Central memory CD8-positive, alpha-beta T cell (primary cell): ENCODE measurements around the gene PEX14.

Source experiments
- ATAC-seq: fragments of 150-1000 bp; cut with Tn5 transposase; replicated peaks from 2 replicates; pipeline ENCODE4 v1.10.0; 2022; ENCODE audit warnings: mild to moderate bottlenecking, moderate FRiP score, moderate number of reproducible peaks; ENCODE audit not compliant: poor library complexity, severe bottlenecking; ENCODE audit errors: extremely low read depth
- DNase-seq, 2 donors: peaks; one replicate each; pipeline ENCODE4 v3.0.0; 2021; ENCODE audit warnings: low spot score in 2 of 2
- H3K27ac Mint-ChIP-seq: one replicate; pipeline ENCODE4 v1.8.0; 2022; ENCODE audit warnings: low read depth, mild to moderate bottlenecking, moderate library complexity, mixed read lengths
- H3K27me3 Mint-ChIP-seq: one replicate; pipeline ENCODE4 v1.8.0; 2022; ENCODE audit warnings: mixed read lengths
- H3K36me3 Mint-ChIP-seq: one replicate; pipeline ENCODE4 v1.8.0; 2022; ENCODE audit warnings: mild to moderate bottlenecking, moderate library complexity, mixed read lengths; ENCODE audit not compliant: insufficient read depth
- H3K4me1 Mint-ChIP-seq: one replicate; pipeline ENCODE4 v1.8.0; 2022; ENCODE audit warnings: mixed read lengths
- H3K4me3 Mint-ChIP-seq: one replicate; pipeline ENCODE4 v1.8.0; 2022; ENCODE audit warnings: mild to moderate bottlenecking, moderate library complexity, mixed read lengths
- H3K9me3 Mint-ChIP-seq: one replicate; pipeline ENCODE4 v1.8.0; 2022; ENCODE audit warnings: mixed read lengths

PEX14 gene

GRCh38 chr1:10628685-10629084, 153.9 kb downstream of the PEX14 start:
- DNase-seq (no peak), ATAC-seq (no peak)
- peaks cover 10% of the 10 kb centered on the region for H3K36me3 Mint-ChIP-seq
- H3K4me1 Mint-ChIP-seq, result no peaks in the 10 kb centered on the region
- H3K9me3 Mint-ChIP-seq, result no peaks in the 10 kb centered on the region
- no peaks in the 10 kb centered on the region for H3K27me3 Mint-ChIP-seq
- no peak overlapping the region for H3K27ac Mint-ChIP-seq
- H3K4me3 Mint-ChIP-seq, result no peak overlapping the region

- Mint-ChIP-seq H3K27me3 (no peaks in the 10 kb centered on the region), H3K4me1 (no peaks in the 10 kb centered on the region), H3K36me3 (peaks cover 10% of the 10 kb centered on the region), H3K9me3 (no peaks in the 10 kb centered on the region), H3K4me3 (no peak overlapping the region), H3K27ac (no peak overlapping the region)
- DNase-seq, result no peak
- ATAC-seq, result no peak
These were observed 154.5 kb downstream of the PEX14 start for GRCh38 chr1:10629091-10629815.

- H3K27me3 Mint-ChIP-seq, result no peaks in the 10 kb centered on the region
- peaks cover 10% of the 10 kb centered on the region for H3K36me3 Mint-ChIP-seq
- no peak for ATAC-seq
- DNase-seq, result no peak
- H3K4me3 Mint-ChIP-seq, result no peak overlapping the region
- no peak overlapping the region for H3K27ac Mint-ChIP-seq
- H3K4me1 Mint-ChIP-seq, result no peaks in the 10 kb centered on the region
- no peaks in the 10 kb centered on the region for H3K9me3 Mint-ChIP-seq
These were observed 155.2 kb downstream of the PEX14 start for GRCh38 chr1:10629816-10630571.

GRCh38 chr1:10630661-10631120, 155.9 kb downstream of the PEX14 start:
- ATAC-seq (no peak), DNase-seq (no peak)
- Mint-ChIP-seq H3K9me3 (no peaks in the 10 kb centered on the region), H3K27ac (no peak overlapping the region), H3K36me3 (peaks cover 10% of the 10 kb centered on the region), H3K27me3 (no peaks in the 10 kb centered on the region), H3K4me1 (no peaks in the 10 kb centered on the region), H3K4me3 (no peak overlapping the region)

- Mint-ChIP-seq H3K27me3 (no peaks in the 10 kb centered on the region), H3K4me3 (no peak overlapping the region), H3K36me3 (peaks cover 10% of the 10 kb centered on the region), H3K4me1 (no peaks in the 10 kb centered on the region), H3K9me3 (no peaks in the 10 kb centered on the region), H3K27ac (no peak overlapping the region)
- no peak for ATAC-seq
- no peak for DNase-seq
These were observed 156.5 kb downstream of the PEX14 start for GRCh38 chr1:10631121-10631810.

- DNase-seq (no peak), ATAC-seq (no peak)
- no peak overlapping the region for H3K4me3 Mint-ChIP-seq
- H3K9me3 Mint-ChIP-seq, result no peaks in the 10 kb centered on the region
- peaks cover 8% of the 10 kb centered on the region for H3K36me3 Mint-ChIP-seq
- H3K4me1 Mint-ChIP-seq, result no peaks in the 10 kb centered on the region
- H3K27ac Mint-ChIP-seq, result no peak overlapping the region
- H3K27me3 Mint-ChIP-seq, result no peaks in the 10 kb centered on the region
These were observed 157.3 kb downstream of the PEX14 start for GRCh38 chr1:10631811-10632593.

GRCh38 chr1:10632691-10633090, 157.9 kb downstream of the PEX14 start:
- no peaks in the 10 kb centered on the region for H3K4me1 Mint-ChIP-seq
- ATAC-seq (no peak), DNase-seq (no peak)

GRCh38 chr1:10633416-10633815, 158.7 kb downstream of the PEX14 start:
- Mint-ChIP-seq H3K9me3 (no peaks in the 10 kb centered on the region), H3K27me3 (no peaks in the 10 kb centered on the region), H3K36me3 (peaks cover 7% of the 10 kb centered on the region), H3K4me1 (no peaks in the 10 kb centered on the region), H3K27ac (no peak overlapping the region), H3K4me3 (no peak overlapping the region)
- ATAC-seq, result no peak
- no peak for DNase-seq

More at GRCh38 chr1:10632691-10633090, 157.9 kb downstream of the PEX14 start:
- Mint-ChIP-seq H3K4me3 (no peak overlapping the region), H3K9me3 (no peaks in the 10 kb centered on the region), H3K27ac (no peak overlapping the region), H3K27me3 (no peaks in the 10 kb centered on the region), H3K36me3 (peaks cover 8% of the 10 kb centered on the region)

- Mint-ChIP-seq H3K4me1 (no peaks in the 10 kb centered on the region), H3K4me3 (no peak overlapping the region), H3K27me3 (no peaks in the 10 kb centered on the region), H3K36me3 (peaks cover 7% of the 10 kb centered on the region), H3K9me3 (no peaks in the 10 kb centered on the region), H3K27ac (no peak overlapping the region)
- no peak for ATAC-seq
- no peak for DNase-seq
These were observed 159.3 kb downstream of the PEX14 start for GRCh38 chr1:10634075-10634427.

GRCh38 chr1:10634428-10635084, 159.8 kb downstream of the PEX14 start:
- DNase-seq (no peak), ATAC-seq (no peak)
- H3K4me1 Mint-ChIP-seq, result no peaks in the 10 kb centered on the region
- no peaks in the 10 kb centered on the region for H3K27me3 Mint-ChIP-seq
- H3K36me3 Mint-ChIP-seq, result peaks cover 7% of the 10 kb centered on the region
- H3K9me3 Mint-ChIP-seq, result no peaks in the 10 kb centered on the region
- no peak overlapping the region for H3K4me3 Mint-ChIP-seq
- no peak overlapping the region for H3K27ac Mint-ChIP-seq

- DNase-seq (no peak), ATAC-seq (no peak)
- Mint-ChIP-seq H3K27ac (peak overlapping the region; percentile 64), H3K36me3 (peaks cover 5% of the 10 kb centered on the region), H3K27me3 (no peaks in the 10 kb centered on the region), H3K4me1 (no peaks in the 10 kb centered on the region), H3K4me3 (no peak overlapping the region), H3K9me3 (no peaks in the 10 kb centered on the region)
These were observed 160.5 kb downstream of the PEX14 start for GRCh38 chr1:10635085-10635896.
